ES-I3 (cell line): ENCODE data around the gene TBC1D22B.

Experiments used
- H3K36me3 ChIP-seq: 2 replicates; pipeline ENCODE4 v1.6.1; 2013; ENCODE audit warnings: mild to moderate bottlenecking, low read length, control low read depth, moderate library complexity; ENCODE audit not compliant: insufficient read depth
- H3K4me1 ChIP-seq: 2 replicates; pipeline ENCODE4 v1.6.1; 2013; ENCODE audit warnings: mild to moderate bottlenecking, control low read depth, low read length; ENCODE audit not compliant: insufficient read depth
- H3K9ac ChIP-seq: 2 replicates; pipeline ENCODE4 v1.6.1; 2013; ENCODE audit warnings: low read depth, mild to moderate bottlenecking, low read length, moderate library complexity
- H3K9me3 ChIP-seq: 2 replicates; pipeline ENCODE4 v1.6.1; 2013; ENCODE audit warnings: mild to moderate bottlenecking, low read length, moderate library complexity; ENCODE audit not compliant: control insufficient read depth, insufficient read depth

TBC1D22B gene

DNA sequence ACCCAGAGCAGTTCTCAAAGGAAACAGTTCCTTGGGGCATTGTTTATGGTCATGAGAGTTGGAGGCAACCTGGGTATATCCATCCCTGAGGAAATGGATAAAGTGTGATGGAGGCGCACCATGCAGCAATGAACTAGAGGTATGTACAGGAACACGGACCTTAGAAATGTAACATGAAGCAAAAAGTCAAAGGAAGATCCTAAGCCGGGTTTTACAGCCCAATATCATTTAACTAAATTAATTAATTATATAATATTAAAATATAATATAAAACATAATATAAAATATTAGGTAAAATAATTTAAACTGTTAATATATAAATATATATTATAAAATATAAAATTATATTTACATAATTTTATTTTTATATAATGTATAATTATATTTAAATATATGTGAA, 52.1 kb downstream of the TBC1D22B start:
- H3K4me1 ChIP-seq = no peaks in the 10 kb centered on the region
- H3K9me3 ChIP-seq = no peaks in the 10 kb centered on the region
- H3K36me3 ChIP-seq = peaks cover 7% of the 10 kb centered on the region; the same call in 1 of the 2 replicates
- no peak overlapping the region for H3K9ac ChIP-seq

DNA sequence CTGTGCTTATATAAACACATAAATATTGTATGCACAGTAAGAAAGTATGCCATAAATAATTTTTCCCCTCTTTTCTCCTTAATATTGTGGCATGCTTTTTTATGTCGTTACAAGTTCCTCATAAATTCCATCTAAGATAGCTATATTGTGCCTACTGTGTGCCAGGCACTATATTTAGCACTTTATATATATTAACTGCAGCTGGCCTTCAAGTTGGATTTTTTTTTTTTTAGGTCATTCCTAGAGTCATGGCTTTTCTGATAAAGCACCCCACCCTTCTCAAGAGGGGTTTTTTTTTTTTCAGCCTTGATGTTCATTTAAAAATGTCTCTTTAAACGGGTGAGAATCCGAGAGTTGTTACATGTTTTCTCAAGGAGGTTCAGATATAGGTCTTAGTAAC, 53.4 kb downstream of the TBC1D22B start:
- Histone ChIP-seq H3K9me3 (no peaks in the 10 kb centered on the region), H3K4me1 (no peaks in the 10 kb centered on the region), H3K36me3 (peaks cover 14% of the 10 kb centered on the region), H3K9ac (no peak overlapping the region)

GRCh38 chr6:37311741-37312473, 54.3 kb downstream of the TBC1D22B start:
- Histone ChIP-seq H3K4me1 (no peaks in the 10 kb centered on the region), H3K36me3 (peaks cover 23% of the 10 kb centered on the region), H3K9me3 (no peaks in the 10 kb centered on the region), H3K9ac (no peak overlapping the region)

DNA sequence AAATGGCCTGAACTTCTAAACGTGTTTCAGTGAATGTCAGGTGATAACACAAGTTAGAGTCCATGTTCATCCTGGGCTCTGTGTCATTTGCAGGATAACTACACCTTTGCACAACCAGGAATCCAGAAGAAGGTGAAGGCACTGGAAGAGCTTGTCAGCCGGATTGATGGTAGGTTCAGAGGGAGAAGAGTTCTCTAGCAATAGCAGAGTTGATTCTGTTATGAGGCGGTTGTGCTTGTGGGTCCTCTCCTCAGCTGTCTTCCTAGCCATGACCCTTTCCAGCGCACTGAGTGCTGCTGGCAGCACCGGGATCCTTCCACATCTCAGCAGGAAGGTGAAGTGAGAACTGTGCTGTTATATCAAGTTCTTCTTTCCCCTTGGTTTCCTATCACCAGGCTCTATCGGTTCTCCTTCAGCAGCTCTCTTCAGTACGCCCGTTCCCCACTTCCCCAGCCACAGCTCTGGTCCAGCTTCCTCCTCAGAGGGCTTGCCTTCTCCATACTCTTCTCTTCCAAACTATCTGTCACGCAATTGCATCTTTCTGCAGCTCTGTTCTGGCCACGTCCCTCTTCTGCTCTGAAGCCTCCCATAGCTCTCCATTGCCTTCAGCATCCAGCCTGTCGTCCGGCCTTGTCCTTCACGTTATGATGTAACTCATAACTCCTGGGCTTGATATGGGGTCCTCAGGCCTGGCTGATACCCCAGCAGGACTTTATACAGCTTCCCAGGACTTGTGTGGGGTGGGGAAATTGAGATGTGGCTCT, 56.3 kb downstream of the TBC1D22B start:
- H3K9ac ChIP-seq = no peak overlapping the region
- peaks cover 23% of the 10 kb centered on the region for H3K36me3 ChIP-seq
- no peaks in the 10 kb centered on the region for H3K9me3 ChIP-seq
- no peaks in the 10 kb centered on the region for H3K4me1 ChIP-seq

- peaks cover 23% of the 10 kb centered on the region for H3K36me3 ChIP-seq
- H3K4me1 ChIP-seq = no peaks in the 10 kb centered on the region
- H3K9me3 ChIP-seq = no peaks in the 10 kb centered on the region
- no peak overlapping the region for H3K9ac ChIP-seq
Observed at GRCh38 chr6:37314487-37315156, 57.0 kb downstream of the TBC1D22B start.

- Histone ChIP-seq H3K9me3 (no peaks in the 10 kb centered on the region), H3K36me3 (peaks cover 23% of the 10 kb centered on the region), H3K4me1 (no peaks in the 10 kb centered on the region), H3K9ac (no peak overlapping the region)
Observed at GRCh38 chr6:37315157-37315515, 57.6 kb downstream of the TBC1D22B start.

DNA sequence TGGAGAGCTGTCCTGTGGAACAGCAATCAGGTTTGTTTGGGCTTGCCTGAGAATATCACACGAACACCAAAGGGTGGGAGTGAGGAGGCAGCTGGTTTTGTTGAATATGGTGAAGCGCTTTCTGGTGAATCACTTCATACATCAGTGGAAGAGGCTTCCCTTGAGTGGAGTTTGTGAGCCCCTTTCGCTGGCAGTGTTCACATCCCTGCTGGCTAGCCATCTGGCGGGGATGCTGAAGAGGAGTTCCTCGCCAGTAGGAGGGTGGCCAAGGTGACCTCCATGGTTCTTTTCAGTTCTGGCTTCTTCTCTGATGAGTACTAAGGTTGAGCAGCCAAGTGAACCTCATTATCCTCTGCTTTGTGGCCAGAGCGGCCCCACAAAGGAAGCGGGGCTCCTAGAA, 58.5 kb downstream of the TBC1D22B start:
- Histone ChIP-seq H3K9me3 (no peaks in the 10 kb centered on the region), H3K4me1 (no peaks in the 10 kb centered on the region), H3K36me3 (peaks cover 23% of the 10 kb centered on the region), H3K9ac (no peak overlapping the region)

DNA sequence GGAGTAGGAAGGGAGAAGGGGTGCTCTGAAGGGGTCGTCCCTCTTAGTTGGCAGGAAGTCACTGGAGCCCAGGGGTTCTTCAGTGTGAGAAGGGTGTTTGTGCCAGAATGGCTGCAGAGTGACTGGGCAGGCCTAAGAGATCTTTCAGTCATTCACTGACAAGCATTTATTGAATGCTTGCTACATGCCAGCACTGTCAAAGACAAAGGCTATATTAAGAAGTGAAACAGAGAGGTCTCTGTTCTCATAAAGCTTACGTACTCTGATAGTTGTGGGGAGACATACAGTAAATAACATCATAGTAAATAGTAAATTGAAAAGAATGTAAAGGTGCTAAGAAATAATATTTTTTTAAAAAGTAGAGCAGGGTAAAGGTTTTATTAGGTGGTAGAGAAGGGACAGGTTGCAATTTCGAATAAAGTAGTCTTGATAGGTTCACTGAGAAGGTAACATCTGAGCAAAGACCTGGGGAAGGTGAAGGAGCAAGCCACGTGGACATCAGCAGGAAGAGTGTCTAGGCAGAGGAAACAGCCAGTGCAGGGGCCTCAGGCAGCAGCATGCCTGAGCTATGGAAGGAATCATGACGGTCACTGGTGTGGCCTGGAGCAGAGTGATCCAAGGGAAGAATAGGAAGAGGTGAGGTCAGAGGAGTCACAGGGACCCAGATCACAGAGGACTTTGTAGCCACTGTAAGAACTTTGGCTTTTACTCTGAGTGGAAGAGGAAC, 59.9 kb downstream of the TBC1D22B start:
- Histone ChIP-seq H3K4me1 (no peaks in the 10 kb centered on the region), H3K9ac (no peak overlapping the region), H3K36me3 (peaks cover 26% of the 10 kb centered on the region), H3K9me3 (no peaks in the 10 kb centered on the region)

- no peaks in the 10 kb centered on the region for H3K9me3 ChIP-seq
- peaks cover 19% of the 10 kb centered on the region for H3K36me3 ChIP-seq
- no peak overlapping the region for H3K9ac ChIP-seq
- H3K4me1 ChIP-seq = no peaks in the 10 kb centered on the region
Observed at GRCh38 chr6:37319156-37319555, 61.6 kb downstream of the TBC1D22B start.

- Histone ChIP-seq H3K36me3 (peaks cover 22% of the 10 kb centered on the region), H3K9ac (no peak overlapping the region)
Observed at GRCh38 chr6:37319856-37320480, 62.4 kb downstream of the TBC1D22B start.

DNA sequence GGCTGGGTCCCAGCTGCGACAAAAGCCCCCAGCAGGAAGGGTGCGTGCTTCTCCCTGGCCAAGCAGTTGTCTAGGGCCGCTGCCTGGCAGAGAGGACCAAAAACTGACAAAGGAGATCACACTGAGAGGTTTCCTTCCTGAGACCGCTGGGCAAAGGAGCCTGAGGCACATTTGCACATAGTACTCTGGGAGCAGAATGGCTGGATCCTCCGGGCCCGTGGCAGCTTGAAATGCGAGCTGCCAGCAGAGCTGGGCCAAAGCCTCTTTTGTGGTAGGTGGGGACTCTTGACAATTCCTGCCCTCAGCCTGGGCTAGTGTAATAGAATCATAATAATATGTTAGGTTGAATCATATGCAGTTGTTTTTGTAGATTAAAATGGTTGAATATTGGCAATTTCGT, 63.1 kb downstream of the TBC1D22B start:
- Histone ChIP-seq H3K36me3 (peaks cover 18% of the 10 kb centered on the region), H3K9me3 (no peaks in the 10 kb centered on the region), H3K9ac (no peak overlapping the region), H3K4me1 (no peaks in the 10 kb centered on the region)

More at GRCh38 chr6:37319856-37320480, 62.4 kb downstream of the TBC1D22B start:
- Histone ChIP-seq H3K4me1 (no peaks in the 10 kb centered on the region), H3K9me3 (no peaks in the 10 kb centered on the region)

DNA sequence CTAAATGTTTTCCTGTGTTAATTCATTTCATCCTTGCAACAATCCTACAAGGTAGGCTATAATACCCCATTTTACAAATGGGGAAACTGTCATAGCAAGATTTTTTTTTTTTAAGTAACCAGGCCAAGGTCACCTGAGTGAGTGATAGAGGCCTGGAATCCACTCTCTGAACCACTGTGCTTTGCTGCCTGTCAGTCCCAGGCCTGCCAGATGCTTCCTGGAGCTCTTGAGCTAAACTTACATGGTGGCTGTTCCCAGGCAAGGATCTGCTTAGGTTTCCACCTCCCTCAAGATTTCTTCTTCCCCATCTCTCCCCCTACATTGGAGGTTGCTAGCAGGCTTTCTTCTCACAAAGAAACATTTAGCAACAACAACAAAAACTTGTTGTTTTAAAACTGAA, 63.5 kb downstream of the TBC1D22B start:
- no peaks in the 10 kb centered on the region for H3K9me3 ChIP-seq
- peaks cover 14% of the 10 kb centered on the region for H3K36me3 ChIP-seq
- no peaks in the 10 kb centered on the region for H3K4me1 ChIP-seq
- H3K9ac ChIP-seq = no peak overlapping the region

GRCh38 chr6:37321516-37322415, 64.2 kb downstream of the TBC1D22B start:
- Histone ChIP-seq H3K36me3 (peaks cover 7% of the 10 kb centered on the region), H3K4me1 (no peaks in the 10 kb centered on the region), H3K9me3 (no peaks in the 10 kb centered on the region), H3K9ac (no peak overlapping the region)
